ENCODE data around the gene CREB5.

- TF ChIP-seq CREB1 (IDR thresholded peaks at IDR 0.05; ENCODE audit: low read depth) (no peak), REST (IDR thresholded peaks at IDR 0.05; ENCODE audit: low read depth) (no peak), TAF1 (IDR thresholded peaks at IDR 0.05; ENCODE audit: low read depth) (no peak), FOXM1 (IDR thresholded peaks at IDR 0.05; ENCODE audit: borderline replicate concordance, low read depth) (no peak), EP300 (IDR thresholded peaks at IDR 0.05; ENCODE audit: borderline replicate concordance) (no peak), RAD21 (IDR thresholded peaks at IDR 0.05; ENCODE audit: low read depth) (no peak), TEAD4 (IDR thresholded peaks at IDR 0.05) (no peak), TCF12 (IDR thresholded peaks at IDR 0.05; ENCODE audit: low read depth) (no peak), YY1 (IDR thresholded peaks at IDR 0.05; ENCODE audit: low read depth) (no peak)
- TF ChIP-seq, protein P1, sequence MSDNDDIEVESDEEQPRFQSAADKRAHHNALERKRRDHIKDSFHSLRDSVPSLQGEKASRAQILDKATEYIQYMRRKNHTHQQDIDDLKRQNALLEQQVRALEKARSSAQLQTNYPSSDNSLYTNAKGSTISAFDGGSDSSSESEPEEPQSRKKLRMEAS (IDR thresholded peaks at IDR 0.05) = no peak
Observed at GRCh38 chr7:28804157-28804556, 391.8 kb downstream of the CREB5 start.
